Esophagus muscularis mucosa (tissue), 4 donors: ENCODE measurements around the gene ZNF521.

Source experiments
- CTCF ChIP-seq, 3 experiments: fragments of 200-600 bp in 2 of 3; fragments of 450-650 bp in 1 of 3; sonication (generic) in 2 of 3; IDR thresholded peaks; one replicate each; pipeline ENCODE4 v1.5.1; 2017 to 2019; ENCODE audit warnings: antibody characterized with exemption in 3 of 3, mild to moderate bottlenecking in 2 of 3, moderate library complexity in 1 of 3
- EP300 ChIP-seq: sonication (generic); formaldehyde crosslinking; IDR thresholded peaks from one replicate; pipeline ENCODE4 v1.6.1; 2017; ENCODE audit warnings: antibody characterized with exemption
- POLR2A ChIP-seq: fragments of 450-650 bp; IDR thresholded peaks from one replicate; pipeline ENCODE4 v1.6.1; 2017; ENCODE audit warnings: antibody characterized with exemption, moderate library complexity, mild to moderate bottlenecking, low read depth

GRCh38 chr18:25289001-25289631, 62.9 kb downstream of the ZNF521 start:
- no peak for TF ChIP-seq CTCF (IDR thresholded peaks at IDR 0.05)
- no peak for TF ChIP-seq EP300
- no peak for TF ChIP-seq POLR2A
